RWPE1 (cell line): Measurements from ENCODE around the gene RNU7-1.

Experiments
- CTCF ChIA-PET: fragments of 350-600 bp; sonication (Branson Sonifier 250); formaldehyde crosslinking; extraction: SDS; loops from one replicate; lab custom pipeline; 2021; lab: Yijun Ruan, JAX
- POLR2A ChIA-PET: fragments of 400-600 bp; formaldehyde crosslinking; extraction: SDS; loops from one replicate; lab custom pipeline; 2020; ENCODE audit warnings: antibody characterized with exemption; ENCODE audit not compliant: low non-redundant PET; lab: Yijun Ruan, JAX
- DNase-seq: peaks from one replicate; pipeline ENCODE4 v3.0.0; 2012; ENCODE audit warnings: low spot score
- H3K27ac ChIP-seq: fragments of 450-650 bp; 2 replicates; pipeline ENCODE4 v1.5.1; 2017
- TF ChIP-seq, protein P1 (sequence below): fragments of 450-650 bp; conservative IDR thresholded peaks from 2 replicates; pipeline ENCODE4 v1.5.1; 2017; ENCODE audit warnings: low read depth, mild to moderate bottlenecking

Gene RNU7-1

DNA sequence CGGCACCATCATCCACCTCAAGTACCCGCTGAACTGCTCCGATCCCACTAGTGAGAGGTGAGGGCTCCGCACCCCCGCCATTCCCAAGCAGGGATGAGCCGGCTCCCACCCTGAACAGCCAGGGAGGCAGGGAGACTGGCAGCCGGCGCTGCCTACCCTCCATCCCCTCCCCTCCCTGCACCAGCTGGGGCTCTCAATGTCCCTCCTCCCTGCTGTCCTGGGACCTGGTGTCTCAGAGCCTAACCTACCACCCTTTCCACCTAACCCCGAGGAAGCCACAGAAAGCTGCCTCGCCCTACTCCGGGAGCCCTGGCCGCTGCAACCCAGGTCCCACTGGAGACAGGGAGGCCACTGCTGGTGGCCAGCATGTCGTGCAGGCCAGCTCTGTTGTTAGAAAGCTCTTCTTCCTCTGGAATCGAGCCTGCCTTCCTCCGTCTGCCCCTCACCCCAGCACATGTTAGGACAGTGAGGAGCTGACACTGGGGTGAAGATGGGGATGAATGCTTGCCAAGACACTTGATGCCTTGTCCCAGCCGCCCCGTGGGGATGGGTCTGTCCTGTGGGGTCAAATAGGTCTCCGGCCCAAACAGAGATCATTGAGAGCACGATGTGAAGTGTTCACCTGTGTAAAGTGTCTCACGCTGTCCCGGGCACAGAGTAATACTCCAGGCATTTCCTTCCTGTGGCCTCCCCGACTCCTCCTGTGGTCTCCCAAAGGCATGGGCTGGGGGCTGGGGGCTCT is 8.7 kb downstream of the RNU7-1 start:
- ChIA-PET POLR2A (interaction anchor here (0.7 kb wide), 1 partner anchor 81 kb away, joined by 3 read pairs; no protein-coding TSS in a partner anchor), CTCF (interaction anchor here (0.6 to 1.3 kb wide), 3 partner anchors 9 to 61 kb away, joined by 3 to 5 read pairs (median 5); no protein-coding TSS in a partner anchor)
- H3K27ac ChIP-seq: no peak overlapping the region
- no peak for DNase-seq
- TF ChIP-seq, protein P1, sequence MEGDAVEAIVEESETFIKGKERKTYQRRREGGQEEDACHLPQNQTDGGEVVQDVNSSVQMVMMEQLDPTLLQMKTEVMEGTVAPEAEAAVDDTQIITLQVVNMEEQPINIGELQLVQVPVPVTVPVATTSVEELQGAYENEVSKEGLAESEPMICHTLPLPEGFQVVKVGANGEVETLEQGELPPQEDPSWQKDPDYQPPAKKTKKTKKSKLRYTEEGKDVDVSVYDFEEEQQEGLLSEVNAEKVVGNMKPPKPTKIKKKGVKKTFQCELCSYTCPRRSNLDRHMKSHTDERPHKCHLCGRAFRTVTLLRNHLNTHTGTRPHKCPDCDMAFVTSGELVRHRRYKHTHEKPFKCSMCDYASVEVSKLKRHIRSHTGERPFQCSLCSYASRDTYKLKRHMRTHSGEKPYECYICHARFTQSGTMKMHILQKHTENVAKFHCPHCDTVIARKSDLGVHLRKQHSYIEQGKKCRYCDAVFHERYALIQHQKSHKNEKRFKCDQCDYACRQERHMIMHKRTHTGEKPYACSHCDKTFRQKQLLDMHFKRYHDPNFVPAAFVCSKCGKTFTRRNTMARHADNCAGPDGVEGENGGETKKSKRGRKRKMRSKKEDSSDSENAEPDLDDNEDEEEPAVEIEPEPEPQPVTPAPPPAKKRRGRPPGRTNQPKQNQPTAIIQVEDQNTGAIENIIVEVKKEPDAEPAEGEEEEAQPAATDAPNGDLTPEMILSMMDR: no peak

DNA sequence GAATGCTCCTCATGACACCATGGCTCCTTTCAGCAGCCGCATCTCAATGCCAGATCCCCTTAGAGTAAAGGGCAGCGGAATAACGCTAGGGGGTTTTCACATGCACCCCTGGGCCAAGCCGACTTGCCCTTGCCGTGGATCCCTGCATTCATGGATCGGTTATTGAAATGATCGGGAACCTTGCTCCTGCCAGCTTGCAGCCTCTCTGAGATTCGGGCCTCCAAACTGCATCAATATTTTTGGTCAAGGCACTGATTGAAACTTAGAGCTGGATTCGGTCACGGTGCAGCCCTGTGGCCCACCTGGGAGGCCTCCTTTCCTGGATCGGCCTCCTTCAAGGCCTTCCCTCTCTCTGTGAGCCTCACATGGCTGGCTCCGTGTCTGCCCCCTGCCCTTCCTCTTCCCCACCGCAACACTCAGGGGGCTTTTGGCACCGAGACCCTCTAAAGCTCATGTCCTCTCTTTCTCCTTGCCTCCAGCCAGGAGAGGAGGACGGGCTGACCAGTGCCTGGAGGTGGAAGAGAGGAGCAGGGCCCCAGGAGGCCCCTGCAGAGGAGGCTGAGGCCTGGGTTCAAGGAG is 9.3 kb downstream of the RNU7-1 start:
- TF ChIP-seq, protein P1: no peak
- H3K27ac ChIP-seq: no peak overlapping the region
- POLR2A ChIA-PET: interaction anchor here (0.7 kb wide), 1 partner anchor 81 kb away, joined by 3 read pairs; no protein-coding TSS in a partner anchor
- no peak for DNase-seq
- CTCF ChIA-PET: interaction anchor here (1.3 kb wide), 1 partner anchor 9 kb away, joined by 5 read pairs; no protein-coding TSS in a partner anchor

DNA sequence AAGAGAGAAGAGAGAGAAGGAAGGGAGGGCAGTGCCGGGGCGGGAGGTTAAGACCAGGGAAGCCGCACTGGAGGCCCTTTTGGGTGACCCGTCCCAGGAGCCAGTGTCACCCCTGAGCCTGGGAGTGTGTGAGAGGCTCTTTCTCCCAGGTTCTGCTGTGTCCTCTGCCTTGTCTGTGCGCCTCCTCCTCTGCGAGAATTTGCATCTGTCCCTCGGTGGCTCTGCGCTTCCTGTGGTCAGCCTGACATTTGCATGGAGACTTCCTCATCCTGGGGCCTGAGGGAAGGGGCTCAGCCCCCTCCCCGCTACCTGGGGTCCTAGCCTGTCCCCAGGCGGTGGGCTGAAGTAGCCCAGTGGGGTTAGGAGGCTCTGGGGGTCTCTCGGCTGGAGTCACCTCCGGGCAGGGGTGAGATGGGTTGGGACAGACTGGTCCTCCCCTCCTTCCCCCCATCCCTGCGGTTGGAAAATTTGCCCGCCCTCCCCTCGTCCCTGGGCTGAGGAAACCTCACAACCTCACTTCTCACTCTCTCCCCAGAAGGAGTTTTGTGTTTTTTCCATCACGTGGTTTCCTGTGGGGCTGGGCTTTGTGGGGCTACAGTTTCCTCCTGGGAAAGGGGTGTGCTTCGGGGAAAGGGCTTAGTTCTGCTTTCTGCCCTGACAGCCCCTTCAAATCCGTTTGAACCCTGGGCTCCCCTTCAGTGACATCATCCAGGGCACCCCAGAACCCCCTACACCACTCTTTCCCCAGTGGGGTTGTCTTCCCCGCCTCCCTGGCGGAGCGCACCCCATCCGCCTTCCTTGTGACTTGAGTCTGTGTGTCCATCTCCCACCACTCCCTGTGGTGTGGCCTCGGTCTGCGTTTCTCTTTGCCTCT is 10.1 kb downstream of the RNU7-1 start:
- ChIA-PET POLR2A (interaction anchor here (0.6 kb wide), 1 partner anchor 8 kb away, joined by 3 read pairs; no protein-coding TSS in a partner anchor), CTCF (interaction anchor here (1.2 kb wide), 1 partner anchor 11 kb away, joined by 3 read pairs; no protein-coding TSS in a partner anchor)
- no peak overlapping the region for H3K27ac ChIP-seq
- no peak for DNase-seq
- TF ChIP-seq, protein P1: no peak

DNA sequence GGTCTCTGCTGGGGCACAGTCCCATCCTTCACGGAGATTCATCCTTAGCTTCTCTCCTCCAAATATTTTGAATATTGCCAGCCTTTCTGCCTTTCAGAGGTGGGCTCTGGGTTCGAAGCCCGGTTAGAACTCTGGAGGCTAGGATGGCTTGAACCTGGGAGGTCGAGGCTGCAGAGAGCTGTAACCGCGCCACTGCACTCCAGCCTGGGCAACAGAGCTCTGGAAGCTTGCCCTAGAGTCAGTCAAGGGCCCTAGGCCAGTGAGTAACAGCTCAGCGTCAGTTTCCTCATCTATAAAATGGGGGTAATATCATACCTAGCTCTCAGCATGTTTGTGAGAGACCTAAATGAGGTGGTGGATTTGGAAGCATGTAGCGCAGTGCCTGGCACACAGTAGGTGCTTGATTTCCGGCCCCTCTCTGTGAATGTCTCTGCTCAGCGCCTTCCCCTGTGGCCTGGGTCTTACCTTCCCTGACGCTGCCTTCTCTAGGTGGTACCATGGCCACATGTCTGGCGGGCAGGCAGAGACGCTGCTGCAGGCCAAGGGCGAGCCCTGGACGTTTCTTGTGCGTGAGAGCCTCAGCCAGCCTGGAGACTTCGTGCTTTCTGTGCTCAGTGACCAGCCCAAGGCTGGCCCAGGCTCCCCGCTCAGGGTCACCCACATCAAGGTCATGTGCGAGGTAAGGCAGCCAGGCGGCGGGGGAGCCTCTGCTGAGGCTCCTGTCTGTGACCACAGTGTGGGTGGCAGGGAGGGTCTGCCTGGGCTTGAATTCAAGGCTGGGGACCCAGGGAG is 10.9 kb downstream of the RNU7-1 start:
- POLR2A ChIA-PET: interaction anchor here (0.6 kb wide), 1 partner anchor 9 kb away, joined by 3 read pairs; no protein-coding TSS in a partner anchor
- TF ChIP-seq, protein P1: no peak
- H3K27ac ChIP-seq: no peak overlapping the region
- CTCF ChIA-PET: interaction anchor here (0.6 to 1.2 kb wide), 3 partner anchors 10 to 159 kb away, joined by 3 to 4 read pairs (median 3); no protein-coding TSS in a partner anchor
- DNase-seq: no peak

DNA sequence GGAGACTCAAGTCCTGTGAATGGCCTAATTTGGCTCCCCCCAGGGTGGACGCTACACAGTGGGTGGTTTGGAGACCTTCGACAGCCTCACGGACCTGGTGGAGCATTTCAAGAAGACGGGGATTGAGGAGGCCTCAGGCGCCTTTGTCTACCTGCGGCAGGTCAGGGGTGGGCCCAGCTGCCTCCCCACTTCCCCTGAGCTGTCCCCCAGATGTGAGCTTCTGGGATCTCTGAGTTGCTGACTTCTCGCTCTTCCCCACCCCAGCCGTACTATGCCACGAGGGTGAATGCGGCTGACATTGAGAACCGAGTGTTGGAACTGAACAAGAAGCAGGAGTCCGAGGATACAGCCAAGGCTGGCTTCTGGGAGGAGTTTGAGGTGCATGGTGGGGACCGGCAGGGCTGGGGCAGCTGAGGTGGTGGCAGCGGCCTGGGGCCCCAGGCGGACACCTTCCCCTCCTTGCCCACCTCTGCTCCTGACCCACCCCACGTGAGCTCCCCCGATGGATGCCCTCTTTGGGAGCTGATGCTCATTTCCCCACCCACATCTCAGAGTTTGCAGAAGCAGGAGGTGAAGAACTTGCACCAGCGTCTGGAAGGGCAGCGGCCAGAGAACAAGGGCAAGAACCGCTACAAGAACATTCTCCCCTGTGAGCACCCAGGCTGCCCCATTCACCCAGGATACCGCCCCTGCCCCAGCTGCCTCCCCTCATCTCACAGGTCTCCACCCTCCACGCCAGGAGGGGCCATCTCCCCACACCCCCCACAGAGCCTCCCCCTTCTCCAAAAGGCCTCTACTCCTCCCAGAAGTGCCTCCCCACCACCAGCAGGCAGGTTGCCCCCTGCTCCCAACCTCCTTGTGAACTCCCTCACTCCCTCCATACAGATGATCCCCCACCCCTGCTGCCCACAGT is 11.7 kb downstream of the RNU7-1 start:
- POLR2A ChIA-PET: no interaction called here
- CTCF ChIA-PET: no interaction called here
- H3K27ac ChIP-seq: no peak overlapping the region
- TF ChIP-seq, protein P1: no peak
- DNase-seq: no peak
